ENCODE data around the gene KRT85. TPM values are rescaled to one million over a fixed set of nuclear protein-coding genes. Genes with fewer than 3 reads are reported as not detected.

KRT85 gene
- total and polyA plus RNA-seq, 2 experiments from 2014 or later: not detected

GRCh38 chr12:52327830-52328500 is 39.3 kb downstream of the KRT85 start:
- in situ Hi-C loops (cut with MboI): no loop called here
- H3K4me1 ChIP-seq (ENCODE audit: insufficient read depth): no peaks in the 10 kb centered on the region
- TF ChIP-seq EZH2phosphoT487 (IDR thresholded peaks at IDR 0.05; ENCODE audit: insufficient read depth, low read depth): no peak
- no peak for TF ChIP-seq EZH2 (IDR thresholded peaks at IDR 0.05; ENCODE audit: insufficient read depth, poor library complexity, severe bottlenecking)
- no peak for DNase-seq
- no peaks in the 10 kb centered on the region for H4K20me1 ChIP-seq (ENCODE audit: insufficient read depth)
- 59 to 65% methylated on average over 10 of the region's 10 CpGs for WGBS, 2 experiments (ENCODE audit: low coverage in 1 of 2, low lambda C conversion rate in 2 of 2, missing lambda C conversion rate in 2 of 2)
- H3K9me3 ChIP-seq (ENCODE audit: low read depth): no peaks in the 10 kb centered on the region
- H3K79me2 ChIP-seq (ENCODE audit: insufficient read depth): no peaks in the 10 kb centered on the region
- H2AFZ ChIP-seq: no peak overlapping the region
- H3K27ac ChIP-seq: no peak overlapping the region
- H3K9me2 ChIP-seq (ENCODE audit: insufficient read depth): no peaks in the 10 kb centered on the region
- no peak overlapping the region for H3K4me3 ChIP-seq
- H3K27me3 ChIP-seq (replicated peaks; ENCODE audit: insufficient read depth): peaks cover 8% of the 10 kb centered on the region
- H3F3A ChIP-seq (ENCODE audit: insufficient read depth): no peaks in the 10 kb centered on the region
- H3K4me2 ChIP-seq (ENCODE audit: unreplicated experiment): no peak overlapping the region
- H3K36me3 ChIP-seq (ENCODE audit: low read depth): no peaks in the 10 kb centered on the region
- H3K9ac ChIP-seq: no peak overlapping the region

GRCh38 chr12:52327052-52327829 is 40.0 kb downstream of the KRT85 start:
- Histone ChIP-seq H3K4me2 (ENCODE audit: unreplicated experiment) (no peak overlapping the region), H3K4me3 (no peak overlapping the region), H3K36me3 (ENCODE audit: low read depth) (no peaks in the 10 kb centered on the region), H3F3A (ENCODE audit: insufficient read depth) (no peaks in the 10 kb centered on the region), H3K4me1 (ENCODE audit: insufficient read depth) (no peaks in the 10 kb centered on the region), H3K27me3 (replicated peaks; ENCODE audit: insufficient read depth) (peaks cover 8% of the 10 kb centered on the region), H3K9me2 (ENCODE audit: insufficient read depth) (no peaks in the 10 kb centered on the region), H3K9ac (no peak overlapping the region), H2AFZ (no peak overlapping the region), H3K79me2 (ENCODE audit: insufficient read depth) (no peaks in the 10 kb centered on the region), H3K27ac (no peak overlapping the region), H3K9me3 (ENCODE audit: low read depth) (no peaks in the 10 kb centered on the region), H4K20me1 (ENCODE audit: insufficient read depth) (no peaks in the 10 kb centered on the region)
- WGBS, 2 experiments (ENCODE audit: low coverage in 1 of 2, low lambda C conversion rate in 2 of 2, missing lambda C conversion rate in 2 of 2): 33 to 34% methylated on average over 11 of the region's 11 CpGs
- in situ Hi-C loops (cut with MboI): no loop called here
- no peak for TF ChIP-seq EZH2phosphoT487 (IDR thresholded peaks at IDR 0.05; ENCODE audit: insufficient read depth, low read depth)
- TF ChIP-seq EZH2 (IDR thresholded peaks at IDR 0.05; ENCODE audit: insufficient read depth, poor library complexity, severe bottlenecking): no peak
- DNase-seq: peak; percentile 94

GRCh38 chr12:52324153-52324444 is 43.2 kb downstream of the KRT85 start:
- TF ChIP-seq EZH2phosphoT487 (IDR thresholded peaks at IDR 0.05; ENCODE audit: insufficient read depth, low read depth) (no peak), EZH2 (IDR thresholded peaks at IDR 0.05; ENCODE audit: insufficient read depth, poor library complexity, severe bottlenecking) (no peak)
- H3K9ac ChIP-seq: no peak overlapping the region
- no peaks in the 10 kb centered on the region for H3K9me2 ChIP-seq (ENCODE audit: insufficient read depth)
- H4K20me1 ChIP-seq (ENCODE audit: insufficient read depth): no peaks in the 10 kb centered on the region
- H3K4me2 ChIP-seq (ENCODE audit: unreplicated experiment): no peak overlapping the region
- DNase-seq: no peak
- no peak overlapping the region for H2AFZ ChIP-seq
- no peaks in the 10 kb centered on the region for H3K79me2 ChIP-seq (ENCODE audit: insufficient read depth)
- H3K9me3 ChIP-seq (ENCODE audit: low read depth): no peaks in the 10 kb centered on the region
- no peak overlapping the region for H3K4me3 ChIP-seq
- H3F3A ChIP-seq (ENCODE audit: insufficient read depth): no peaks in the 10 kb centered on the region
- H3K27me3 ChIP-seq (replicated peaks; ENCODE audit: insufficient read depth): peaks cover 26% of the 10 kb centered on the region
- H3K36me3 ChIP-seq (ENCODE audit: low read depth): no peaks in the 10 kb centered on the region
- no peak overlapping the region for H3K27ac ChIP-seq
- in situ Hi-C loops (cut with MboI): no loop called here
- H3K4me1 ChIP-seq (ENCODE audit: insufficient read depth): no peaks in the 10 kb centered on the region
- 53 to 56% methylated on average over 3 of the region's 3 CpGs for WGBS, 2 experiments (ENCODE audit: low coverage in 1 of 2, low lambda C conversion rate in 2 of 2, missing lambda C conversion rate in 2 of 2)

- TF ChIP-seq EZH2phosphoT487 (IDR thresholded peaks at IDR 0.05; ENCODE audit: insufficient read depth, low read depth): no peak
- TF ChIP-seq EZH2 (IDR thresholded peaks at IDR 0.05; ENCODE audit: insufficient read depth, poor library complexity, severe bottlenecking): no peak
- Histone ChIP-seq H3K27me3 (replicated peaks; ENCODE audit: insufficient read depth) (peaks cover 30% of the 10 kb centered on the region), H4K20me1 (ENCODE audit: insufficient read depth) (no peaks in the 10 kb centered on the region), H3K9me2 (ENCODE audit: insufficient read depth) (no peaks in the 10 kb centered on the region), H3K79me2 (ENCODE audit: insufficient read depth) (no peaks in the 10 kb centered on the region), H3K9ac (no peak overlapping the region), H3K36me3 (ENCODE audit: low read depth) (no peaks in the 10 kb centered on the region), H3F3A (ENCODE audit: insufficient read depth) (no peaks in the 10 kb centered on the region), H3K9me3 (ENCODE audit: low read depth) (no peaks in the 10 kb centered on the region), H3K4me3 (no peak overlapping the region), H3K27ac (no peak overlapping the region), H3K4me1 (ENCODE audit: insufficient read depth) (no peaks in the 10 kb centered on the region), H3K4me2 (ENCODE audit: unreplicated experiment) (no peak overlapping the region), H2AFZ (no peak overlapping the region)
- WGBS, 2 experiments (ENCODE audit: low coverage in 1 of 2, low lambda C conversion rate in 2 of 2, missing lambda C conversion rate in 2 of 2): 82% methylated on average over 10 of the region's 10 CpGs
- DNase-seq: no peak
- in situ Hi-C loops (cut with MboI): no loop called here
Measured at GRCh38 chr12:52323416-52324152, 43.7 kb downstream of the KRT85 start.
